Endothelial cell (in vitro differentiated cells): Measurements from ENCODE around the gene SOCS3. TPM values are rescaled to one million over a fixed set of nuclear protein-coding genes. Genes with fewer than 3 reads are reported as not detected.

Experiments used
- DNase-seq: peaks from one replicate; pipeline ENCODE4 v3.0.0; 2021; ENCODE audit warnings: low spot score
- H3K27ac Mint-ChIP-seq: one replicate; pipeline ENCODE4 v1.8.0; 2021; ENCODE audit warnings: mixed read lengths, inconsistent platforms; ENCODE audit not compliant: unreplicated experiment
- H3K27me3 Mint-ChIP-seq: one replicate; pipeline ENCODE4 v1.8.0; 2021; ENCODE audit warnings: mild to moderate bottlenecking, moderate library complexity, mixed read lengths, inconsistent platforms; ENCODE audit not compliant: unreplicated experiment
- H3K36me3 Mint-ChIP-seq: one replicate; pipeline ENCODE4 v1.8.0; 2021; ENCODE audit warnings: mild to moderate bottlenecking, low read depth, mixed read lengths, inconsistent platforms; ENCODE audit not compliant: unreplicated experiment
- H3K4me1 Mint-ChIP-seq: one replicate; pipeline ENCODE4 v1.8.0; 2021; ENCODE audit warnings: mild to moderate bottlenecking, mixed read lengths, inconsistent platforms; ENCODE audit not compliant: unreplicated experiment
- H3K4me3 Mint-ChIP-seq: one replicate; pipeline ENCODE4 v1.8.0; 2021; ENCODE audit warnings: mild to moderate bottlenecking, mixed read lengths, inconsistent platforms; ENCODE audit not compliant: unreplicated experiment
- H3K9me3 Mint-ChIP-seq: one replicate; pipeline ENCODE4 v1.8.0; 2021; ENCODE audit warnings: mixed read lengths, inconsistent platforms; ENCODE audit not compliant: unreplicated experiment
- total RNA-seq: library from RNA; stranded (reverse); fragmentation: NEBNext Ultra II Directional; extraction: Animal tissue kit (Norgen Biotek cat#: 25700); gene quantifications from one replicate; pipeline ENCODE4 v1.2.1, GENCODE V29; 2021; ENCODE audit not compliant: unreplicated experiment
- TF ChIP-seq, protein P1 (sequence below): fragments of 200-600 bp; sonication (generic); IDR thresholded peaks from one replicate; pipeline ENCODE4 v1.5.0; 2021; ENCODE audit warnings: antibody characterized with exemption; ENCODE audit not compliant: unreplicated experiment

Gene SOCS3
- total RNA-seq, 1 donor from 2014 or later, result 30.2 TPM

DNA sequence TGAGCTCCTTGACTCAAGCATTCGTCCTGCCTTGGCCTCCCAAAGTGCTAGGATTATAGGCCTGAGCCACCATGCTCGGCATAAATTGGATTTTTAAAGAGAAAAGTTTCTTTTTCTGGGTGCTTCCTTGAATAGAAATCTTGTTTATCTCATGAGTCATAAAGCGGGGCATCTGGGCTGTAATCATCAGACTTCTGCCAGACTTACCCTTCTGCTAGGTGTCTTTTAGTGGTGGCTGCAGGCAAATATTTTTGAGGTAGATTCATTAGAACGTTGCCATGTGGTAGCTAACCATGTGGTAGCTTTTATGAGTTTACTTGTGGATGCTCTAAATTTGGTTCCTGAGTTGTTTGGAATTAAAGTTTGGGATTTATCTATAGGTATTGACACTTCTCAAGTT is 32.0 kb upstream of the SOCS3 start:
- H3K4me3 Mint-ChIP-seq, result no peak overlapping the region
- TF ChIP-seq, protein P1, sequence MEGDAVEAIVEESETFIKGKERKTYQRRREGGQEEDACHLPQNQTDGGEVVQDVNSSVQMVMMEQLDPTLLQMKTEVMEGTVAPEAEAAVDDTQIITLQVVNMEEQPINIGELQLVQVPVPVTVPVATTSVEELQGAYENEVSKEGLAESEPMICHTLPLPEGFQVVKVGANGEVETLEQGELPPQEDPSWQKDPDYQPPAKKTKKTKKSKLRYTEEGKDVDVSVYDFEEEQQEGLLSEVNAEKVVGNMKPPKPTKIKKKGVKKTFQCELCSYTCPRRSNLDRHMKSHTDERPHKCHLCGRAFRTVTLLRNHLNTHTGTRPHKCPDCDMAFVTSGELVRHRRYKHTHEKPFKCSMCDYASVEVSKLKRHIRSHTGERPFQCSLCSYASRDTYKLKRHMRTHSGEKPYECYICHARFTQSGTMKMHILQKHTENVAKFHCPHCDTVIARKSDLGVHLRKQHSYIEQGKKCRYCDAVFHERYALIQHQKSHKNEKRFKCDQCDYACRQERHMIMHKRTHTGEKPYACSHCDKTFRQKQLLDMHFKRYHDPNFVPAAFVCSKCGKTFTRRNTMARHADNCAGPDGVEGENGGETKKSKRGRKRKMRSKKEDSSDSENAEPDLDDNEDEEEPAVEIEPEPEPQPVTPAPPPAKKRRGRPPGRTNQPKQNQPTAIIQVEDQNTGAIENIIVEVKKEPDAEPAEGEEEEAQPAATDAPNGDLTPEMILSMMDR, result no peak
- H3K4me1 Mint-ChIP-seq, result peaks cover 65% of the 10 kb centered on the region
- H3K9me3 Mint-ChIP-seq, result no peaks in the 10 kb centered on the region
- DNase-seq, result no peak
- H3K36me3 Mint-ChIP-seq, result peaks cover 32% of the 10 kb centered on the region
- H3K27me3 Mint-ChIP-seq, result peaks cover 8% of the 10 kb centered on the region
- H3K27ac Mint-ChIP-seq, result no peak overlapping the region

- peaks cover 24% of the 10 kb centered on the region for H3K36me3 Mint-ChIP-seq
- H3K4me1 Mint-ChIP-seq, result peaks cover 65% of the 10 kb centered on the region
- H3K4me3 Mint-ChIP-seq, result no peak overlapping the region
- DNase-seq, result no peak
- H3K9me3 Mint-ChIP-seq, result no peaks in the 10 kb centered on the region
- peak overlapping the region; percentile 36 for H3K27ac Mint-ChIP-seq
- TF ChIP-seq, protein P1, result no peak
- H3K27me3 Mint-ChIP-seq, result peaks cover 6% of the 10 kb centered on the region
These were observed 31.2 kb upstream of the SOCS3 start for GRCh38 chr17:78391051-78391431.

- peaks cover 21% of the 10 kb centered on the region for H3K36me3 Mint-ChIP-seq
- H3K27me3 Mint-ChIP-seq, result peaks cover 5% of the 10 kb centered on the region
- no peaks in the 10 kb centered on the region for H3K9me3 Mint-ChIP-seq
- peak overlapping the region; percentile 36 for H3K27ac Mint-ChIP-seq
- DNase-seq, result peak; percentile 47
- H3K4me1 Mint-ChIP-seq, result peaks cover 65% of the 10 kb centered on the region
- TF ChIP-seq, protein P1, result peak; percentile 66
- peak overlapping the region; percentile 56 for H3K4me3 Mint-ChIP-seq
These were observed 30.6 kb upstream of the SOCS3 start for GRCh38 chr17:78390241-78391050.

DNA sequence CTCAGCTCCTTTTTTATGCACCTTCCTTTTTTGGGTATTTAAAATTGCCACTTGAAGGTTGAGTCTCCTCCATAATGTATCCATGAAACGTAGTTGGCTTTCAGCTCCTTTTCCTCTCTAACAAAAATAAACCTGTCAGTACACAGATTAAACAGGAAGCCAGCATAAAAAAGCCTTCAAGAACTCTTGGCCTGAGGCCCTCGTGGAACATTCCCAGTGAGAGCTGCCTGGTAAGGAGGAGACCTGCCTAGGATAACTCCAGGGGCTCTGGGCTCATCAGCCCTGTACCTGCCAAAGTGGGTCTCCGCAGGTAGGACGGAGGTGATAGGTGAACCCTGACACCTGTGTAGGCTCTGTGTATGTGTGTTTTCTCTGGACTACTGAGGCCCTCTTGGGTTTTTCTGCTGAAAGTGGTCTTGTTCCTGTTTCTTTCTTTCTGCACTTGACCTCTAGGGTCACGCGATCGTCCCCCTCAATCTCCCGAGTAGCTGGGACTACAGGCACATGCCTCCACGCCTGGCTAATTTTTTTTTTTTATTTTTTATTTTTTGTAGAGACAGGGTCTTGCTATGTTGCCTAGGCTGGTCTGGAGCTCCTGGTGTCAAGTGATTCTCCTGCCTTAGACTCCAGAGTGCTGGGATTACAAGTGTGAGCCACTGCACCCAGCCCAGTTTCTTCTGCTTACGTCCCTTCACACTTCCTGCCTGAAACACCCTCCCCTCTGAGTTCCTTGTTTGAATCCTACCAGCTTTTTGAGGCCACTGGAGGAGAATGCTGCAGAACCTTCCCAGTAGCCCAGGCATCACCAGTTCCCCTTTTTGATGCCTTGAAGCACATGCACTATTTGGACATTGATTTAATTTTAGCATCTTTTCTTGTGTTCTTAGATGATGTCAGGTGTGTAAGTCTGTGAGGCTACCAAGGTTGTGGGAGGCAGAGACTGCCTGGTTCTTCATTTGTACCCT is 28.4 kb upstream of the SOCS3 start:
- H3K27me3 Mint-ChIP-seq, result peaks cover 2% of the 10 kb centered on the region
- TF ChIP-seq, protein P1, result no peak
- no peak for DNase-seq
- H3K4me3 Mint-ChIP-seq, result peak overlapping the region; percentile 60
- H3K27ac Mint-ChIP-seq, result peak overlapping the region; percentile 85
- peaks cover 12% of the 10 kb centered on the region for H3K36me3 Mint-ChIP-seq
- no peaks in the 10 kb centered on the region for H3K9me3 Mint-ChIP-seq
- peaks cover 65% of the 10 kb centered on the region for H3K4me1 Mint-ChIP-seq
